GM19023 (cell line): ENCODE results near the gene PTPRA.
"Not testable (repeated sequence)": the region's sequence is repeated elsewhere in the genome, so short reads cannot be mapped to it uniquely, and the experiment has no call there.

ENCODE experiments used
- ATAC-seq: cut with Tn5 transposase; IDR thresholded peaks from one replicate; pipeline ENCODE4 v1.9.1; 2021; ENCODE audit warnings: mild to moderate bottlenecking, moderate library complexity; ENCODE audit not compliant: unreplicated experiment

The PTPRA gene

DNA sequence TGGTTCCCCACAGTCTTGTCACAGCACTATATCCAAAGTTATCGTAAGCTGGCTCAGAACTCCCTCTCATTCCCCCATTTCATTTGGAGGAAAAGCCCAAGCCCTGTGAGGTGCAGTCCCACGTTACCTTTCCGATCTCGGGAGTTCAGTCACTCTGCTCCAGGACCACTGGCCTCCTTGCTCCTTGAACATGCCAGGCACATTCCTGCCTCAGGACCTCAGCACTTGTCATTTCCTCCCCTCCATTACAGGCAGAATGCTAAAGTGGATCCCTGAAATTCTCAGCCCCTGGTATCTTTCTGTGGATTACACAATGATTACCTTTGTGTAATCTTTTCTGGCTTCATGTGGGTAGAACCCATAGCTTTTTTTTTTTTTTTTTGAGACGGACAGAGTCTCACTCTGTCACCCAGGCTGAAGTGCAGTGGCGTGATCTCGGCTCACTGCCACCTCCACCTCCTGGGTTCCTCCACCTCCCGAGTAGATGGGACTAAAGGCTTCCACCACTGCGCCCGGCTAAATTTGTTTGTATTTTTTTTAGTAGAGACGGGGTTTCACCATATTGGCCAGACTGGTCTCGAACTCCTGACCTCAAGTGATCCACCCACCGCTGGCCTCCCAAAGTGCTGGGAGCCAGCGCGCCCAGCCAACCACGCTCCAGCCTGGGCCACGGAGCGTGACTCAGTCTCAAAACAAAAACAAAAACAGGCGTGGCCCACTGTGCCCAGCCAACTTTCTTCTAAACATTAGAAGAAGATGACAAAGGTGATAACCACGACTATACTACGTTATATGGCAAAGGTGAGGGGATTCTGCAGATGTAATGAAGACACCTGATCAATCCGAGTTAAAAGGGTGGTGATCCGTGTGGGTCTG lies 194.1 kb downstream of the PTPRA start:
- ATAC-seq, result no peak

DNA sequence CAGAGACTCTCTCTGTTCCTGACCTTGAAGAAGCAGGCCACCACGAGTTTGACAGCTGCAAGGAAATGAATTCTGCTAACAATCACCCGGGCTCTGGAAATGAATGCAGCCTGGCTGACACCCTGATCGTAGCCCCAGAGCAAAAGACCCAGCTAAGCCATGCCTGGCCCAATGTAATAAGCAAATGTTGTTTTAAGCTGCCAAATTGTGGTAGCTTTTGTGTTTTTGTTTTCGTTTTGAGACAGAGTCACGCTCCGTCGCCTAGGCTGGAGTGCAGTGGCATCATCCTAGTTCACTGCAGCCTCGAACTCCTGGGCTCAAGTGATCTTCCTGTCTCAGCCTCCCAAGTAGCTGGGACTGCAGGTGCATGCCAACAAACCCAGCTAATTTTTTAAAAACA lies 194.8 kb downstream of the PTPRA start:
- ATAC-seq, result no peak

DNA sequence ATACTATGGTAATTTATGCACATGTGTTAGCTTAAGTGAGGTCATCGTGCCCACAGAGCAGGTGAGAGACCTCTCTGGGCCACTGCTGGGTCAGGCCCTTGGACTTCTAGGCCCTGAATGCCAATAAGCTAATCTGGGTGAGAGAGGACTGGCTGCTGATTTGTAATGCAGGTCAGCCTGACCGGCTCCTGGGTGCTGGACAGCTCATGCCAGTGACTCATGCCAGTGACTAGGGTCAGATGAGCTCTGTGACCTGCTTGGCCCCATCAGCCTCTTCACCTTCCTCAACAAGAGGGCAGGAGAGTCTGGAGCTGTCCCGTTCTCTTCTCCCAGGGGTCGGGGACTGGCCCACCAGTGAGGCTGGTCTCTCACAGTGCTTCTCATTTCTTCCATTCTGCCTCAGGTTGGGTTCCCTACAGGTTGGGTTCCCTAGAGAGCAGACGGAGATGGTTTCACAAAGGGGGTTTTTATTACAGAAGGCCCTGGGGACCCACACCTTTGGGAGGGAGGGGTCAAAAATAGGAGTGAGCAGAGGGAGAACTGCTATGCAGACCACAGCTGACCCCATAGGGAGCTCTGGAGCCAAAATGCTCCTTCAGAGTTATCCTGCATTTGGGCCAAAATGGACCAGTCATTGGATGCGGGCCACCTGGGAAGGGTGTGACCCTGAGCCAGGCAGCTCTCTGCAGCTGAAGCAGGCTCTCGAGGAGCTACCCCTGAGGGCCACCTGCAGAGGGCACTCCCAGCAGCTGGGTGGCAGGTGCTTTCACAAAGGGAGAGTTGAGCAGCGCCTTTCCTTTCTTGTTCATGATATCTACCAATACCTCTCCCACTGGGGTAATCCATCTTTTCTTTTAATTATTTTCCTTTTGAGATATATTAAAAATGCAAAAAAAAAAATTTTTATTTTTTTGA lies 196.0 kb downstream of the PTPRA start:
- ATAC-seq, result no peak

DNA sequence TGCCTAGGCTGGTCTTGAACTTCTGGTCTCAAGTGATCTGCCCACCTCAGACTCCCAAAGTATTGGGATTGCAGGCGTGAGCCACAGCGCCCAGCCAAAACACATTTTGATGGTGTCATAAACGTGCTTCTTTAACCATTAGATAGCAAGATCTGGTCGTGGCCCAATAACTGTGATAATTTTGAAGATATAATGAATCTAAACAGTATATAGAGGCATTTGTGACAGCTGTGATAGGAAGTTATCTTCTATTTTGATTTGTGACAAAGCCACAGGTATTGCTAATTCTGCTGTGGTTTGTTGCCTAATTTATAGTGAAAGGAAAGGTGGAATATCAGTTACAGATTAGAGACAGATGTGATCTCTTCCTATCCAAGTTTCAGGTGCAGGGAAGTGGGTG lies 197.4 kb downstream of the PTPRA start:
- no peak for ATAC-seq

DNA sequence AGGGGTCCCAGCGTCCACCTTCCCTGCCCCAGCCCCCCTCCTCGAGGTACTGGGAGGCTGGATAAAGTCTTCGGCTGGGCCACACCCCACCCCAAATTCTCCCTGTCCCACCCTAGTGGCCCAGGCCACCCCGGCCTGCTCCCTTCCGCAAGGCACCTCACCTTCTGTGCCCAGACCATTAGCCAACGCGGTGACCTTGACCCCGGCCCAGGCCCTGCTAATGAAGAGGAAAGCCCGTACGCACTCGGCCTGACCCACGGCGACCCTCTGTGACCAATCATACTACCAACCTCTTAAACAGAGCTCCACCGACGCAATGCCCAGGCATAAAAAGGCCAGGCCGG lies 198.0 kb downstream of the PTPRA start:
- no peak for ATAC-seq

DNA sequence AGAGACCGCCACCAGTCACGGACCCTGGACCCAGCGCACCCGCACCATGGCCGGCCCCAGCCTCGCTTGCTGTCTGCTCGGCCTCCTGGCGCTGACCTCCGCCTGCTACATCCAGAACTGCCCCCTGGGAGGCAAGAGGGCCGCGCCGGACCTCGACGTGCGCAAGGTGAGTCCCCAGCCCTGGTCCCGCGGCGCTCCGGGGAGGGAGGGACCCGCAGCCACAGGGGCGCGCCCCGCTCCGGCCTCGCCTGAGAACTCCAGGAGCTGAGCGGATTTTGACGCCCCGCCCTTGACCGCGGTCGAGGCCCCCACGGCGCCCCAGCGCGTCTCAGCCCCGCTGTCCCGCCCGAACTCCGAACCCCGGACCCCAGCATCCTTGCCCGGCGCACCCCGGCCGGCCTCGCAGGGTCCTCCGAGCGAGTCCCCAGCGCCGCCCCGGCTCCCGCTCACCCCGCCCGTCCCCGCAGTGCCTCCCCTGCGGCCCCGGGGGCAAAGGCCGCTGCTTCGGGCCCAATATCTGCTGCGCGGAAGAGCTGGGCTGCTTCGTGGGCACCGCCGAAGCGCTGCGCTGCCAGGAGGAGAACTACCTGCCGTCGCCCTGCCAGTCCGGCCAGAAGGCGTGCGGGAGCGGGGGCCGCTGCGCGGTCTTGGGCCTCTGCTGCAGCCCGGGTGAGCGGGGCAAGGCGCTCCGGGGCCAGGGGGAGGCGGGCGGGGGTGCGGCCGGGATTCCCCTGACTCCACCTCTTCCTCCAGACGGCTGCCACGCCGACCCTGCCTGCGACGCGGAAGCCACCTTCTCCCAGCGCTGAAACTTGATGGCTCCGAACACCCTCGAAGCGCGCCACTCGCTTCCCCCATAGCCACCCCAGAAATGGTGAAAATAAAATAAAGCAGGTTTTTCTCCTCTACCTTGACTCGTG lies 198.6 kb downstream of the PTPRA start, which contains the start of gene OXT:
Gene OXT (plus strand): TSS at position 11 of the 920 bp plus-strand sequence. CDS start 36 bp downstream, at position 47.
- ATAC-seq, result no peak

DNA sequence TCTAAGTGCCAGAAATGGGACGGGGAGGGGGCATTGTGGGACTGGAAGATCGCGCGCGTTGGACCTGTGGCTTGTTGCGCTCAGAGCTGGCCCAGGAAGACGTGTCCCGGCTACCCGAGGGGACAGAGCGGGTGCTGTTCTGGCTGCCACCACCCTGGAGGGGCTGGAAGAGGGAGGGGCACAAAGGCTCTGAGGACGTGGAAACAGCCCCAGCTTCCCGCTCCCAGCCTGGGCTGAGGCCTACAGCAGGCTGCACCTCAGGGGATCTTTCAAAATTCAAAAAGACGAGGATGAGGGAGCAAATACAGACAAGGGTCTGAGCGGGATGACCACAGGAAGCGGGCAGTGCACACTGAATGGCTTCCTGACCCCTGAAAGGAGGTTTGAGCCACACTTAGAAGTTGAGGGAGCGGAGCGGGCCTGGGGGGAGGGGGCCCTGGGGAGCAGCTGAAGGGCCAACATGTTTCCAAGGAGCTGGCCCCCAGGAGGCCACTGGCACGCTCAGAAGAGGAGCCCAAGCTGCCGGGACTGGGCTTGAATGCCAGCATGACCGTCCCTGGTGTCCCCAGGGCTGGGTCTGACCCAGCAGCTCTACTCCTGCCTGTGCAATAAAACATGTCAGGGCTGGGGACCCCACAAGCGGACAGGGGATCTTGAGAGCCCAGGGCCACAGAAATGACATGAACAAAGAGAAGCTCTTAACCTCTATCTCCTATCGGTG lies 199.4 kb downstream of the PTPRA start:
- ATAC-seq, result no peak

DNA sequence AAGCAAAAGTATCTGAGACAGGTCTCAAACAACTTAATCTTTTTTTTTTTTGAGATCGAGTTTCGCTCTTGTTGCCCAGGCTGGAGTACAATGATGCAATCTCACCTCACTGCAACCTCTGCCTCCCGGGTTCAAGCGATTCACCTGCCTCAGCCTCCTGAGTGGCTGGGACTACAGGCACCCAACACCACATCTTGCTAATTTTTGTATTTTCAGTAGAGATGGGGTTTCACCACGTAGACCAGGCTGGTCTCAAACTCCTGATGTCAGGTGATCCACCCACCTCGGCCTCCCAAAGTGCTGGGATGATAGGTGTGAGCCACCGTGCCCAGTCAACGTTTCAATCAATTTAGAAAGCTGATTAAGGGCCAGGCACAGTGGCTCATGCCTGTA lies 200.0 kb downstream of the PTPRA start:
- ATAC-seq, result not testable (repeated sequence)

DNA sequence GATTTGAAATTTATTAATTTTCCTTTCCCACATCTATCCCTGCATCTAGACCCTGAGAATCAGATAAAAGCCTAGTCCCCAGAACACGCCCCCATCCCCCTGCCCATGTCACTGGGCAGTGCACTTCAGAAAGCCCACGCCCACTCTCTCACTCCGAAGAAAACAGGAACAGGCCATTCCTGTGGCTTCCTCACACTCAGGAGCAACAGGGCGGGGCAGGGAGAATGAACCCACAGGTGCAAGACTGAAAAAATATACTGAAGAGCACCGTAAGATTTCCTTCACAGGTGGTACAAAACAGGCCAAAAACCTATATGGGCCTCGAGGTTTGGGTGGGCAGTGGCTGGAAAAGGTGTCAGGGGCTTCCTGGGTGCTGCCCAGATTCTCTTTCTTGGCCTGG lies 201.5 kb downstream of the PTPRA start:
- ATAC-seq, result no peak

DNA sequence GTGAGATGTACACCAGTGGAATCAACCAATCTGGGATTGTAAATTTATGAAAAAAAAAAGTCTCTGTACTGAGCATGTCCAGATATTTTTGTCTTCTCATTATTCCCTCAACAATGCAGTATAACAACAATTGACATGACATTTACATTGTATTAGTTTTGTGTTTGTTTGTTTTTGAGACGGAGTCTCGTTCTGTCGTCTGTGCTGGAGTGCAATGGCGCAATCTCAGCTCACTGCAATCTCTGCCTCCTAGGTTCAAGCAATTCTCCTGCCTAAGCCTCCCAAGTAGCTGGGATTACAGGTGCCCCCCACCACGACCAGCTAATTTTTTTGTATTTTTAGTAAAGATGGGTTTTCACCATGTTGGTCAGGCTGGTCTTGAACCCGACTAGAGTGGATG lies 202.0 kb downstream of the PTPRA start:
- ATAC-seq, result not testable (repeated sequence)

DNA sequence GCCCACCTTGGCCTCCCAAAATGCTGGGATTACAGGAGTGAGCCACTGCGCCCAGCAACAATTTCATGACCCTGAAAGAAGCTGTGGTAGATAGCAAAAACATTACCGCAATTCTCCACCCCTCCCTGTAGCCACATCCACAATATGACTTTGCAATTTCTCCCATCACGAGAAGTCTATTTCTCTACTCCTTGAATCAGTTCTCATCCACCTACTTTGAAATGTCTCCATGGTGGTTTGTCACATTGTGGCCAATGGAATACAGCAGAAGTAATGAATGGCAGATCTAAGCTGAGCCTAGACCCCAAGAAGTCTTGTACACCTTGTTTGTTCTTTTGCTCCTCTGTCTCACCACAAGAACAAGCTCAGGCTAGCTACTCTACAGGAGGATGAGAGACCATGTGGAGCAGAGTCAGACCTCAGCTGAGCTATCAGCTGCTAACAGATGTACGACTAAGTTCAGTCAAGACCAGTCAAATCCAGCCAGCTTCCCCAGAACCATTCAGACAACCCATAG lies 204.4 kb downstream of the PTPRA start:
- no peak for ATAC-seq

DNA sequence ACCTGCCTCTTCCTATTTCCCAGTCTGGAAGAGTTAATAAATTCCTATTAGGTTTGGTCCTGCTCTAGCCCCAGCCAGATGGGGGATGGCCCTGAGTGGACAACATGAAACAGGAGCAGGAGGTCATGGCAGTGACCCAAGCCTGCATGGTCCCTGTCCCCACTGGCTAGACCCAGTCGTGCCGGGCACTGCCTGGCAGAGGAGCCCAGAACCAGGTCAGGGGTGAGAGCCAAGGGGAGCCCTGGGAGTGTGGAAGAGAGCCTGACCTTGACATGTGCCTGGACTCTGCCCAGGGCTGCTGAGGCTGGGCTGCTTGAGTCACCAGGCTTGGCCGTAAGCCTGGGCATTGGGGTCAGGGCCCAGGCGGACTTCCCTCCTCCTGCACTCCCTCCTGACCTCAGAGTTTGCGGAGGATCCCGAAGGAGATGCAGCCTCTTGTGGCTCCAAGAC lies 207.7 kb downstream of the PTPRA start:
- no peak for ATAC-seq

DNA sequence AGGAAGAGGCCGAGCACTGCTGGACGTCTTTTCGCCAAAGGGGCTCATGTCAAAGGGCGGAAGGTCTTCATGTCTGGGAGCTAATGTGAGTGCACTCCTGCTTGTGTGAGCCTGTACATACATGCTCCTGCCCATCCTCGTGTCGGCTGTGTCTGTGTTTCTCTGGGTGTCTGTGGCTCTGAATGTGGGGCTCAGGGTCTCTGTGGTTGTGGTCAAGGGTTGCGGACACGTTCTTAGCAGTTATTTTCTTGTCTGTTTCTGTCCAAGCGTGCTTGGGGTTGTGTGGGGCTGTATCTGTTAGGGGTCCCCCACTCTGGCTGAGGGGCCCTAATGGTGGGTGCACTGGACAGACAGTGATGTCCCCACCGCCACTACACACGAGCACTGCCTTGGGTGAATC lies 208.4 kb downstream of the PTPRA start:
- no peak for ATAC-seq

DNA sequence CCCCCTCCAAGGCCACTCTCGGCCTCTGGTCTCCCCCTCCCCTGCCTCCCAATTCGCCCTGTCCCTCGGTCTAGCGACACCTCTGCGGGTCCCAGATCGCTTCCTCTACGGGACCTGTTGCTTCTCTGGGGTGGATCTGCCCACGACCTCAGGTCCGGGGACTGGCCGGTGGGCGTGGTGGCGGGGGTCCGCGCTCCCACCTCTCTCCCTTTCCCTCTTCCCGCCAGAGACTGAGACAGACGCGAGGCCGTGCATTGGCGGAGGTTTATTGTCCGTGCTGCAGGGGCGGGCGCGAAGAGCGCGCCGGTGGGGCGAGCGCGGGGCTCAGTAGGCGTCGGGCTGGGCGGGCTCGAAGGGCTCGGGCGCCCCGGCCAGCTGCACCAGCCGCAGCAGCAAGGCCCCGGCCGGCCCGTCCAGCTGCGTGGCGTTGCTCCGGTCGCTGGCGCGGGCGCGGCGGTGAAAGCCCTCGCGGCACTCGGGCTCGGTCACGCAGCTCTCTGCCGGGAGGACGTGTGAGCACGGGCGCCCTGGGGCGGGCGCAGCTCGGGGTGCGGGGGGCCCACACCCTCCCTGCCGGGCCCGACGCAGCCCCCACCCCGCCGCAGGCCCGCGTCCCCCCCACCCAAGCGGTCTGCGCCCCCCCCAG lies 209.1 kb downstream of the PTPRA start:
- ATAC-seq, result no peak

DNA sequence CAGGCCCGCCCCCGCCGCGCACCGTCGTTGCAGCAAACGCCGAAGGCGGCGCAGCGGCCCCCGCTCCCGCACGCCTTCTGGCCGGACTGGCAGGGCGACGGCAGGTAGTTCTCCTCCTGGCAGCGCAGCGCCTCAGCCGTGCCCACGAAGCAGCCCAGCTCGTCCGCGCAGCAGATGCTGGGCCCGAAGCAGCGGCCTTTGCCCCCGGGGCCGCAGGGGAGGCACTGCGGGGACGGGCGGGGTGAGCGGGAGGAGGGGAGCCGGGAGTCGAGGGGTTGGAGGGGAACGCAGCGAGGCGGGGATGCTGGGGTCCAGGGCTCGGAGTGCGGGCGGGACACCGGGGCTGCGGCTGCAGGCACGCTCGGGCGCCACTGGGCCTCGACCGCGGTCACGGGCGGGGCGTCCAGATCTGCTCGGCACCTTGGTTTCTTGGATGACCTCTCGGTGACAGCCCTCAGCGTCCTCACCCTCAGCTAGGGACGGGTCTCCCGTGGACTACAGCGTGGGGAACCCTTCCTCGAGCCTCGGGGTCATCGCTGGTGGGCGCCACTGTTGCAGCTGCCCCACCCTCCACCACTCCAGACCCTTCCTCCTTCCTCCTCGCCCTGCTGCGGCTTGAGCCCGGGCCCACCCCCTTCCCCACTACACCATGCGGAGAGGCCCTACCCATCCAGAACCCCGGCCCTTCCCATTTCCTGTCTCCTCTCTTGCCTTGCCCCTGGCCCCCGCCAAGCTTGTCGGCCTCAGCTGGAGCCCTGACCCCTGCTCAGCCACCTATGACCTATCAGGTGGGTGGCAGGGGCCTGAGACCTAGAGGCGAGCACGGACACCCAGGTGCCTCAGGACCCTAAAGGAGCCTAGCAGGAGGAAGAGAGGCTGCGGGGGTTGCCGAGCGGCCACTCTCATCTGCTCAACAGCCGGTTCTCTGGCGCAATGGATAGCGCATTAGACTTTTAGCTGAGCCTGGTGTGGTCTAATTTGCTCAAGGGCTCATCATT lies 210.0 kb downstream of the PTPRA start:
- no peak for ATAC-seq

DNA sequence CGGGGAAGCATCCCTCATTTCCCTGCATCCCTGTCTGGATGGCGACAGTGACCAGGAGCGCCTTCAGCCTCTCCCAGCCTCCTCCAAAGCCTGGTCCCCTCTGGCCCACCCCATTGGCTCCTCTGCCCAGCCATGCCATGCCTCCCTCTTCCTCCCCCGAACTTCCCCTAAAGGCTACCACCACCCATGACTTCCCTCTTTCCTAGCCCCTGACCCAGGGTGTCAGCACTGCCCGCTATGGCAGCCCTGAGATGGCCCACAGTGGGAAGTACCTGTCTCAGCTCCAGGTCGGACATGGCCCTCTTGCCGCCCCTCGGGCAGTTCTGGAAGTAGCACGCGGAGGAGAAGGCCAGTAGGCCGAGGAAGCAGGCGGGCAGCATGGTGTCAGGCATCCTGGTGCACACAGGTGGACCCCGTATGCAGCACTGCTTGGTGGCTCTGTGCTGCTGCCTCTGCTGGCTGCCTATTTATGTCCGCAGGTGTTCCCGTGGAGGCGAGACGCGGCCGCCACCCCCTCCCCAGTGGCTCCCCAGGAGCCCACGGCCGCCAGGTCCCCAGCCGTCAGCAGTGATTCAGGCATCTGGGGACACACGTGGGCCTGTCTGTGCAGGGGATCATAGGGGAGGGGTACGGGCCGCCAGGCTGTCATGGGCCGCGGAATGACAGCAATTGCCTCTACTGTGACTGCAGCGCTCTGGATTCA lies 211.2 kb downstream of the PTPRA start, which contains the start of gene AVP:
Gene AVP (minus strand): TSS at position 442 of the 703 bp plus-strand sequence. CDS start 50 bp downstream, at position 392.
- no peak for ATAC-seq

DNA sequence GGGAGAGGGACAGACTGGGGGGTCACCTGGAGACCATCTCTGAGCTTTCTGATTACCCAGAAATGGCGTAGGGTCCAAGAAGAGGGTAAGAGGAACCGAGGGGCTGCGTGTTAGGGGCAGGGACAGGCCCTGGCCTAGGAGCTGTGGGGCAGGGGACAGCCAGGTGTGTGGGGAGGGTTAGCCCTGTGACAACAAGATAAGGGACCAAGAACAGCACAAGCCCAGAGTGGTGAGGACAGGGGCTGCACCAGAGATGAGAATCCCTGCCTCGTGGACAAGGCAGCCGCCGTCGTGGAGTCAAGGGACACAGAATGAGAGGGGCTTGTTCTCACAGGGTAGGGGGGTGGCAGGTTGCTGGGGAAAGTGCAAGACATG lies 211.7 kb downstream of the PTPRA start:
- ATAC-seq, result no peak
